Endodermal cell (in vitro differentiated cells): ENCODE data around the gene CD53. TPM values are rescaled to one million over a fixed set of nuclear protein-coding genes. Genes with fewer than 3 reads are reported as not detected.

ENCODE experiments used
- DNase-seq: peaks from one replicate; pipeline ENCODE4 v3.0.0-alpha.2; 2017
- H3K27ac ChIP-seq: 2 replicates; pipeline ENCODE4 v1.5.1; 2013; ENCODE audit warnings: mild to moderate bottlenecking, low read depth, low read length, moderate library complexity
- H3K27me3 ChIP-seq: 2 replicates; pipeline ENCODE4 v1.6.1; 2013; ENCODE audit warnings: mild to moderate bottlenecking, low read length, moderate library complexity; ENCODE audit not compliant: insufficient read depth, control insufficient read depth, poor library complexity, severe bottlenecking
- H3K36me3 ChIP-seq: 2 replicates; pipeline ENCODE4 v1.7.0; 2013; ENCODE audit warnings: mild to moderate bottlenecking, low read length, moderate library complexity; ENCODE audit not compliant: control insufficient read depth, insufficient read depth
- H3K4me1 ChIP-seq: one replicate; pipeline ENCODE4 v1.7.0; 2013; ENCODE audit warnings: low read length; ENCODE audit not compliant: control insufficient read depth, insufficient read depth
- H3K4me3 ChIP-seq: 2 replicates; pipeline ENCODE4 v1.5.1; 2013; ENCODE audit warnings: mild to moderate bottlenecking, low read length, moderate library complexity
- H3K9ac ChIP-seq: 2 replicates; pipeline ENCODE4 v1.6.1; 2013; ENCODE audit warnings: mild to moderate bottlenecking, low read length, moderate library complexity; ENCODE audit not compliant: poor library complexity, severe bottlenecking; ENCODE audit errors: extremely low read depth
- H3K9me3 ChIP-seq: 2 replicates; pipeline ENCODE4 v1.6.1; 2013; ENCODE audit warnings: mild to moderate bottlenecking, low read length, moderate library complexity; ENCODE audit not compliant: control insufficient read depth
- H3K27ac Mint-ChIP-seq: 2 replicates; pipeline ENCODE4 v1.8.0; 2020; ENCODE audit warnings: mixed read lengths
- H3K27me3 Mint-ChIP-seq: 2 replicates; pipeline ENCODE4 v1.8.0; 2021; ENCODE audit warnings: mild to moderate bottlenecking, mixed read lengths; ENCODE audit not compliant: insufficient read depth
- H3K36me3 Mint-ChIP-seq: 2 replicates; pipeline ENCODE4 v1.8.0; 2020; ENCODE audit warnings: low read depth, mixed read lengths
- H3K4me1 Mint-ChIP-seq: 2 replicates; pipeline ENCODE4 v1.8.0; 2020; ENCODE audit warnings: mixed read lengths
- H3K4me3 Mint-ChIP-seq: 2 replicates; pipeline ENCODE4 v1.8.0; 2020; ENCODE audit warnings: mild to moderate bottlenecking, moderate library complexity, mixed read lengths
- H3K9me3 Mint-ChIP-seq: 2 replicates; pipeline ENCODE4 v1.8.0; 2020; ENCODE audit warnings: mild to moderate bottlenecking, mixed read lengths
- WGBS, 2 experiments: methylation state at CpG; one replicate each; pipeline versions ENCODE4 v1.1.5 to v1.1.7; 2013; ENCODE audit warnings: missing lambda C conversion rate in 2 of 2, mixed read lengths in 1 of 2; ENCODE audit not compliant: insufficient coverage in 1 of 2, insufficient read length in 1 of 2; 5-methylcytosine and 5-hydroxymethylcytosine counted together
- total RNA-seq, 2 donors: library from RNA; stranded (reverse); fragmentation: NEBNext Ultra II Directional in 1 of 2; extraction: Animal tissue kit (Norgen Biotek cat#: 25700) in 1 of 2; gene quantifications; 2 replicates in 1 of 2; 3 replicates in 1 of 2; pipeline ENCODE4 v1.2.1, GENCODE V29; 2021
- TF ChIP-seq, protein P1 (sequence below): fragments of 200-600 bp; sonication (generic); conservative IDR thresholded peaks from 2 replicates; pipeline ENCODE4 v1.5.0; 2021; ENCODE audit warnings: antibody characterized with exemption, mild to moderate bottlenecking

CD53 gene
- total RNA-seq, 2 donors from 2014 or later = not detected

GRCh38 chr1:110846861-110847260 is 26.1 kb upstream of the CD53 start:
- Mint-ChIP-seq H3K36me3 (no peaks in the 10 kb centered on the region), H3K4me3 (no peak overlapping the region), H3K9me3 (no peaks in the 10 kb centered on the region), H3K4me1 (peaks cover 9% of the 10 kb centered on the region), H3K27me3 (peaks cover 43% of the 10 kb centered on the region), H3K27ac (no peak overlapping the region)
- H3K9ac ChIP-seq = no peak overlapping the region
- TF ChIP-seq, protein P1, sequence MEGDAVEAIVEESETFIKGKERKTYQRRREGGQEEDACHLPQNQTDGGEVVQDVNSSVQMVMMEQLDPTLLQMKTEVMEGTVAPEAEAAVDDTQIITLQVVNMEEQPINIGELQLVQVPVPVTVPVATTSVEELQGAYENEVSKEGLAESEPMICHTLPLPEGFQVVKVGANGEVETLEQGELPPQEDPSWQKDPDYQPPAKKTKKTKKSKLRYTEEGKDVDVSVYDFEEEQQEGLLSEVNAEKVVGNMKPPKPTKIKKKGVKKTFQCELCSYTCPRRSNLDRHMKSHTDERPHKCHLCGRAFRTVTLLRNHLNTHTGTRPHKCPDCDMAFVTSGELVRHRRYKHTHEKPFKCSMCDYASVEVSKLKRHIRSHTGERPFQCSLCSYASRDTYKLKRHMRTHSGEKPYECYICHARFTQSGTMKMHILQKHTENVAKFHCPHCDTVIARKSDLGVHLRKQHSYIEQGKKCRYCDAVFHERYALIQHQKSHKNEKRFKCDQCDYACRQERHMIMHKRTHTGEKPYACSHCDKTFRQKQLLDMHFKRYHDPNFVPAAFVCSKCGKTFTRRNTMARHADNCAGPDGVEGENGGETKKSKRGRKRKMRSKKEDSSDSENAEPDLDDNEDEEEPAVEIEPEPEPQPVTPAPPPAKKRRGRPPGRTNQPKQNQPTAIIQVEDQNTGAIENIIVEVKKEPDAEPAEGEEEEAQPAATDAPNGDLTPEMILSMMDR = no peak
- H3K27me3 ChIP-seq = peaks cover 69% of the 10 kb centered on the region
- no peak overlapping the region for H3K4me3 ChIP-seq
- no peaks in the 10 kb centered on the region for H3K9me3 ChIP-seq
- no peak for DNase-seq
- peaks cover 3% of the 10 kb centered on the region for H3K4me1 ChIP-seq
- H3K36me3 ChIP-seq = no peaks in the 10 kb centered on the region
- WGBS, 2 experiments = 72 to 85% methylated on average over 3 to 4 of the region's 4 CpGs
- no peak overlapping the region for H3K27ac ChIP-seq

- Mint-ChIP-seq H3K27me3 (peaks cover 52% of the 10 kb centered on the region), H3K4me3 (no peak overlapping the region), H3K36me3 (no peaks in the 10 kb centered on the region), H3K27ac (no peak overlapping the region), H3K9me3 (peaks cover 2% of the 10 kb centered on the region), H3K4me1 (peaks cover 9% of the 10 kb centered on the region)
- no peak overlapping the region for H3K4me3 ChIP-seq
- no peak overlapping the region for H3K9ac ChIP-seq
- 84% methylated on average over 2 of the region's 2 CpGs; no CpG with 5 or more reads in 1 of the 2 experiments for WGBS, 2 experiments
- H3K4me1 ChIP-seq = peaks cover 3% of the 10 kb centered on the region
- no peaks in the 10 kb centered on the region for H3K9me3 ChIP-seq
- no peaks in the 10 kb centered on the region for H3K36me3 ChIP-seq
- no peak overlapping the region for H3K27ac ChIP-seq
- peaks cover 75% of the 10 kb centered on the region for H3K27me3 ChIP-seq
- TF ChIP-seq, protein P1 = no peak
- DNase-seq = no peak
Observed at GRCh38 chr1:110850145-110850544, 22.8 kb upstream of the CD53 start.

DNA sequence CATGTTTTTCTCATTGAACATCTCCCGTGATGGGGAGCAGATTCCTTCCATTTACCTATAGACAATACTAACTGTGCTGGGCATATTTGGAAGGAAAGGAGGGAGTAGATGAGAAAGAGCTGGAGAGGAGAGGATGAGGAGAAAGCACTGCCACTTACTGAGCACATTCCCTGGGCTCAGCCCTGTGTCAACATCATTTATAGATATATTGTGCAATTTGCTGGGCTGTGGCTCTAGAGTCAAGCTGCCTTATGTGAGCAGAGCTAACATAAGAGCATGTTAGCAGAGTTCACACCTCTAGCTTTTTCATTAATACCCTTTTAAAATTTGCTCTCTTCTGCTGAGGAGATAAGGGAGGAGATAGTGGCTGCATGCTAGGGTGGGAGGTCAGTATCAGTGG is 22.3 kb upstream of the CD53 start:
- TF ChIP-seq, protein P1 = no peak
- H3K4me1 ChIP-seq = peaks cover 3% of the 10 kb centered on the region

More for the DNA sequence above, 22.3 kb upstream of the CD53 start:
- H3K4me3 ChIP-seq = no peak overlapping the region
- peaks cover 9% of the 10 kb centered on the region for H3K4me1 Mint-ChIP-seq
- H3K4me3 Mint-ChIP-seq = no peak overlapping the region
- no peak overlapping the region for H3K9ac ChIP-seq
- peaks cover 80% of the 10 kb centered on the region for H3K27me3 ChIP-seq
- WGBS, 2 experiments = 100% methylated on average over 1 of the region's 1 CpG; no CpG with 5 or more reads in 1 of the 2 experiments
- no peaks in the 10 kb centered on the region for H3K36me3 ChIP-seq
- H3K27ac ChIP-seq = no peak overlapping the region
- peaks cover 52% of the 10 kb centered on the region for H3K27me3 Mint-ChIP-seq
- no peak overlapping the region for H3K27ac Mint-ChIP-seq
- no peaks in the 10 kb centered on the region for H3K9me3 ChIP-seq
- DNase-seq = no peak
- no peaks in the 10 kb centered on the region for H3K36me3 Mint-ChIP-seq
- peaks cover 2% of the 10 kb centered on the region for H3K9me3 Mint-ChIP-seq
